ENCODE data around the gene PLCB1. TPM values are rescaled to one million over a fixed set of nuclear protein-coding genes. Genes with fewer than 3 reads are reported as not detected.

The PLCB1 gene
- total and polyA plus RNA-seq, 2 of the 4 experiments (the other 2 are of a cell fraction): 5.6 to 16.1 TPM

GRCh38 chr20:8534368-8535160 is 402.5 kb downstream of the PLCB1 start:
- no CpG with 5 or more reads among the region's 5 CpGs for WGBS, 2 experiments (ENCODE audit: extremely low coverage in 2 of 2, insufficient read length in 1 of 2)
- Histone ChIP-seq H2BK20ac (ENCODE audit: low read depth, low read length) (no peak overlapping the region), H3K18ac (ENCODE audit: low read depth, low read length) (no peak overlapping the region), H3K4ac (ENCODE audit: low read depth, low read length) (no peak overlapping the region), H3K4me2 (ENCODE audit: low read depth, low read length) (no peak overlapping the region), H3K79me1 (ENCODE audit: low read depth in 1 of 2, low read length in 2 of 2) (0 out of 4 replicates have a peak, but pooled peaks cover 0 to 7% of the 10 kb centered on the region in 2 experiments), H2BK15ac (ENCODE audit: low read depth, low read length) (0 out of 3 replicates have a peak overlapping the region, but pooled peaks have one; percentile 26), H3K56ac (ENCODE audit: extremely low read depth, insufficient read depth, low read length) (no peak overlapping the region), H3K36me3 (ENCODE audit: control insufficient read depth, insufficient read depth, low read length) (no peaks in the 10 kb centered on the region), H3K4me3 (ENCODE audit: insufficient read depth, low read depth, low read length) (no peak overlapping the region), H4K20me1 (ENCODE audit: insufficient read depth, low read length) (no peaks in the 10 kb centered on the region), H4K91ac (ENCODE audit: insufficient read depth, low read depth, low read length) (no peak overlapping the region; the same call in 1 of the 2 replicates), H2AFZ (replicated peaks; ENCODE audit: low read length, poor library complexity) (no peak overlapping the region), H3K27ac (ENCODE audit: insufficient read depth, low read length) (no peak overlapping the region), H4K8ac (ENCODE audit: low read depth in 2 of 2, low read length in 2 of 2) (no peak overlapping the region), H3K14ac (replicated peaks; ENCODE audit: low read depth, low read length) (no peak overlapping the region), H3K9ac (ENCODE audit: low read depth, low read length) (no peak overlapping the region), H3K4me1 (ENCODE audit: control insufficient read depth, insufficient read depth, low read length) (peaks cover 2% of the 10 kb centered on the region; the same call in 1 of the 2 replicates), H4K5ac (ENCODE audit: low read depth, low read length) (no peak overlapping the region), H2BK120ac (ENCODE audit: low read depth, low read length) (no peak overlapping the region), H2AK5ac (ENCODE audit: low read depth, low read length) (0 out of 2 replicates have a peak overlapping the region, but pooled peaks have one; percentile 14), H2AK9ac (replicated peaks; ENCODE audit: low read depth, low read length, poor library complexity) (no peak overlapping the region), H3K23ac (ENCODE audit: low read depth, low read length) (no peak overlapping the region), H2BK5ac (ENCODE audit: low read depth, low read length, poor library complexity, severe bottlenecking) (no peak overlapping the region), H3K27me3 (ENCODE audit: control insufficient read depth, insufficient read depth, low read length) (no peaks in the 10 kb centered on the region), H3K9me3 (ENCODE audit: control insufficient read depth, insufficient read depth, low read length) (no peaks in the 10 kb centered on the region), H3K9me1 (ENCODE audit: insufficient read depth, low read length) (no peaks in the 10 kb centered on the region)
- ATAC-seq (ENCODE audit: low read depth): peak; percentile 14
- BruUV-seq (replicated peaks): no TSS peak
- ChIA-PET CTCF (interaction anchor here (0.6 to 1.6 kb wide), 8 partner anchors 12 to 1084 kb away, joined by 3 to 6 read pairs (median 4); no protein-coding TSS in a partner anchor), POLR2A (ENCODE audit: unreplicated experiment) (interaction anchor here (0.5 to 0.6 kb wide), 2 partner anchors 28 to 170 kb away, joined by 4 to 5 read pairs; no protein-coding TSS in a partner anchor)
- in situ Hi-C loops (cut with MboI; ENCODE audit: low sequenced_read_pairs): no loop called here
- intact Hi-C loops (cut with micrococcal nuclease): loop anchor here (2.0 to 10.0 kb wide), 4 partner anchors 188 to 600 kb away; partner anchors contain the start of gene PLCB1
- DNase-seq: peak; percentile 31
- dilution Hi-C loops (cut with HindIII; ENCODE audit: low sequenced_read_pairs, unreplicated experiment): no loop called here
- no peak for TF ChIP-seq CHD1 (IDR thresholded peaks at IDR 0.05; ENCODE audit: low read depth, low read length)
- TF ChIP-seq NFE2L2 (IDR thresholded peaks at IDR 0.05; ENCODE audit: low read depth, low read length): no peak
- TF ChIP-seq BHLHE40 (IDR thresholded peaks at IDR 0.05; ENCODE audit: low read depth, low read length): no peak
- TF ChIP-seq ELK1 (IDR thresholded peaks at IDR 0.05; ENCODE audit: borderline replicate concordance, low read depth, low read length): no peak
- no peak for TF ChIP-seq MAFK (IDR thresholded peaks at IDR 0.05; ENCODE audit: low read depth, low read length)
- no peak for TF ChIP-seq USF2 (IDR thresholded peaks at IDR 0.05; ENCODE audit: low read depth, low read length)
- no peak for TF ChIP-seq SMC3 (IDR thresholded peaks at IDR 0.05; ENCODE audit: low read depth, low read length)
- no peak for TF ChIP-seq MXI1 (IDR thresholded peaks at IDR 0.05; ENCODE audit: borderline replicate concordance, low read depth, low read length)
- TF ChIP-seq CTCF (conservative IDR thresholded peaks at IDR 0.05; ENCODE audit: low read depth, low read length): no peak
- TF ChIP-seq CEBPB (IDR thresholded peaks at IDR 0.05; ENCODE audit: low read depth, low read length): no peak
- TF ChIP-seq RCOR1 (IDR thresholded peaks at IDR 0.05; ENCODE audit: insufficient replicate concordance, low read length): no peak
- TF ChIP-seq FOS (IDR thresholded peaks at IDR 0.05; ENCODE audit: low read depth, low read length): no peak
- TF ChIP-seq RAD21 (IDR thresholded peaks at IDR 0.05; ENCODE audit: low read length): no peak
- TF ChIP-seq RFX5 (IDR thresholded peaks at IDR 0.05; ENCODE audit: low read depth, low read length): no peak
